HG03025 (cell line): ENCODE data around the gene SRSF2.
"Not testable (repeated sequence)": the region's sequence is repeated elsewhere in the genome, so short reads cannot be mapped to it uniquely, and the experiment has no call there.

Source experiments
- ATAC-seq: cut with Tn5 transposase; IDR thresholded peaks from one replicate; pipeline ENCODE4 v1.9.1; 2021; ENCODE audit warnings: mild to moderate bottlenecking, moderate library complexity; ENCODE audit not compliant: unreplicated experiment, low FRiP score

Gene SRSF2

GRCh38 chr17:76722977-76723376 lies 14.2 kb downstream of the SRSF2 start:
- ATAC-seq: not testable (repeated sequence)

GRCh38 chr17:76722279-76722678 lies 14.9 kb downstream of the SRSF2 start:
- ATAC-seq: no peak

- ATAC-seq: no peak
Measured at GRCh38 chr17:76721463-76721862, 15.7 kb downstream of the SRSF2 start.

GRCh38 chr17:76720941-76721340 lies 16.2 kb downstream of the SRSF2 start:
- ATAC-seq: no peak

GRCh38 chr17:76720211-76720610 lies 16.9 kb downstream of the SRSF2 start:
- no peak for ATAC-seq

- ATAC-seq: no peak
Measured at GRCh38 chr17:76718516-76718915, 18.6 kb downstream of the SRSF2 start.

GRCh38 chr17:76716839-76717215 lies 20.3 kb downstream of the SRSF2 start:
- ATAC-seq: no peak

GRCh38 chr17:76716146-76716838 lies 20.8 kb downstream of the SRSF2 start:
- no peak for ATAC-seq

GRCh38 chr17:76715496-76715830 lies 21.7 kb downstream of the SRSF2 start:
- ATAC-seq: no peak

GRCh38 chr17:76714822-76715495 lies 22.2 kb downstream of the SRSF2 start:
- no peak for ATAC-seq

- no peak for ATAC-seq
Measured at GRCh38 chr17:76714336-76714735, 22.8 kb downstream of the SRSF2 start.

GRCh38 chr17:76713765-76714164 lies 23.4 kb downstream of the SRSF2 start:
- no peak for ATAC-seq

GRCh38 chr17:76712321-76712720 lies 24.8 kb downstream of the SRSF2 start:
- not testable (repeated sequence) for ATAC-seq

GRCh38 chr17:76710863-76711611 lies 26.1 kb downstream of the SRSF2 start, which contains the start of gene MXRA7:
Gene MXRA7 (minus strand): TSS chr17:76710965. CDS start chr17:76710946, 19 bp downstream.
- no peak for ATAC-seq

- not testable (repeated sequence) for ATAC-seq
Measured at GRCh38 chr17:76709951-76710862, 26.9 kb downstream of the SRSF2 start.

GRCh38 chr17:76709077-76709950 lies 27.8 kb downstream of the SRSF2 start:
- no peak for ATAC-seq

GRCh38 chr17:76707985-76708807 lies 28.9 kb downstream of the SRSF2 start:
- ATAC-seq: no peak

- no peak for ATAC-seq
Measured at GRCh38 chr17:76706817-76707216, 30.3 kb downstream of the SRSF2 start.

- no peak for ATAC-seq
Measured at GRCh38 chr17:76704805-76705204, 32.3 kb downstream of the SRSF2 start.
